Measurements from ENCODE around the gene ABCE1.

Gene ABCE1

DNA sequence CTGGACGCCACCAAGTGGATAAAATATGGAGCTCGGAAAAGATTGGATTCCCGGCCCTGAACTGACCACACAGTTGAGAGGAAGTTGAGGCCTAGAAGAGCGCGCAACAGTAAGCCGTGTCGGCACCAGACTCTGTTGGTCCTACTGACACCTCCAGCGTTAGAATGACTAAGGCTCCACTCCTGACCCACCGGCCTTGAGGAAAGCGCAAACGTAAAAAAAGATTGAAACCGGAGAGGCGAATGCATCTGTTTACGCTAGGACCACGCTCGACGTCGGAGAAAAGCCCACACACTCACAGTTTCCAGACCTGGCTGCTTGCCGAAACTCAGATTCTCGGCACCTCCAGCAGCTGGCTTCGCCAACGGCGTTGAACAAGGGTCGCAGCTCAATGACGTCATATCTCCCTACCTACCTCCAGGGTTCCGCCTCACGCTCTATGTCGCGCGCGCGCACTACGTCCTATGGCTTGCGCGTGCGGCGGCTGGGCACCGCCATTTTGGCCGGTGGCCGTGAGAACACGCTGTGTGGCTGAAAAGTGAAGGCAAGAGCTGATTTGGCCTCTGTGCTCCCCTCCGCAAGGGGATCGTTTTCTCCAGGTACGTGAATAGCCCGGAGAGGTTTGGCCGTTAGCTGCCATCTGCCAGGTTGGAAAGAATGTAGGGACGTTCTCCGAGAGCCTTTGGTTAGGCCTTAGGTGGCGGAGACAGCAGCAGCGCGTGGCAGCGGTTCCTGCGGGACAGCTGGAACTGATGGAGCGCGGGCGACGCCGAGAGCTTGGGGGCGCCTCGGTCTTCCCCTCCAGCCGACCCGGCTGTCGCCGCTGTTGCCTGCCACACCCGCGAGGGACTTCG lies at the start of gene ABCE1, which contains the start of gene ANAPC10:
Gene ABCE1, plus strand, starts transcription at position 491 of the 854 bp plus-strand sequence. CDS start 6,102 bp downstream, outside the sequence.
Gene ANAPC10, minus strand, starts transcription at position 376 of the 854 bp plus-strand sequence. CDS start 2,097 bp downstream, outside the sequence.
- no peaks in the 10 kb centered on the region for H3K9me3 ChIP-seq (ENCODE audit: control insufficient read depth, insufficient read depth, low read length)
- H3K36me3 ChIP-seq (ENCODE audit: insufficient read depth, low read length): peaks cover 6% of the 10 kb centered on the region; the same call in 1 of the 2 replicates
- H3K4me1 ChIP-seq (ENCODE audit: insufficient read depth, low read length): 0 out of 2 replicates have a peak, but pooled peaks cover 3% of the 10 kb centered on the region
- H3K9ac ChIP-seq (ENCODE audit: low read depth, low read length): peak within 1 kb of the TSS; percentile 89

DNA sequence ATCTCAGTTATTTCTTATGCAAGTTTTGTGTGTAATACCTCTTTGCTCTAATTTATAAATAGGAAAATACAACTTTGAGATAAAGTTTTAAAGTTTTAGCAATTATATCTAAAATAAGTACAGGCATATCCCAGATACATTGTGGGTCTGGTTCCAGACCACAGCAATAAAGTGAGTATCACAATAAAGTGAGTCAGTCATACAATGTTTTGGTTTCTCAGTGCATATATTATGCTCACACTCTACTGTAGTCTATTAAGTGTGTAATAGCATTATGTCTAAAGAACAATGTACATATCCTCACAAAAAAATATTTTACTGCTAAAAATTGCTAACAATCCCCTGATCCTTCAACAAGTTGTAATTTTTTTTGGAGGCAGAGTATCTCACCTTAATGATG lies 49.3 kb upstream of the ABCE1 start:
- Histone ChIP-seq H3K9ac (ENCODE audit: low read depth, low read length) (no peak overlapping the region), H3K36me3 (ENCODE audit: insufficient read depth, low read length) (no peaks in the 10 kb centered on the region; the same call in 1 of the 2 replicates), H3K9me3 (ENCODE audit: control insufficient read depth, insufficient read depth, low read length) (no peaks in the 10 kb centered on the region), H3K4me1 (ENCODE audit: insufficient read depth, low read length) (peaks cover 4% of the 10 kb centered on the region; the same call in 1 of the 2 replicates)

DNA sequence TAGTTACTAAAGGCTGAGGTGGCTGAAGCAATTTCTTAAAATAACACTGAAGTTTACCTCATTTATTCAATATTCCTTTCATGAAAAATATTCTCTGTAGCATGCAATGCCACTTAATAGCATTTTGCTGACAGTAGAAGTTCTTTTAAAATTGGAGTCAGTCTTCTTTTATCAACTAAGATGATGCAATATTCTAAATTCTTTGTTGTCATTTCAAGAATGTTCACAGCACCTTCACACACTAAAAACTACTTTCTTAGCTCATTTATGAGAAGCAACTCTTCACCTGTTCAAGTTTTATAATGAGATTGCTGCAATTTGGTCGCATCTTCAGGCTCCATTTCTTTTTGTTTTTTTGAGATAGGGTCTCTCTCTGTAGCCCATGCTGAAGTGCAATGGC lies 48.9 kb upstream of the ABCE1 start:
- Histone ChIP-seq H3K4me1 (ENCODE audit: insufficient read depth, low read length) (peaks cover 4% of the 10 kb centered on the region; the same call in 1 of the 2 replicates), H3K36me3 (ENCODE audit: insufficient read depth, low read length) (no peaks in the 10 kb centered on the region; the same call in 1 of the 2 replicates), H3K9me3 (ENCODE audit: control insufficient read depth, insufficient read depth, low read length) (no peaks in the 10 kb centered on the region), H3K9ac (ENCODE audit: low read depth, low read length) (no peak overlapping the region)

DNA sequence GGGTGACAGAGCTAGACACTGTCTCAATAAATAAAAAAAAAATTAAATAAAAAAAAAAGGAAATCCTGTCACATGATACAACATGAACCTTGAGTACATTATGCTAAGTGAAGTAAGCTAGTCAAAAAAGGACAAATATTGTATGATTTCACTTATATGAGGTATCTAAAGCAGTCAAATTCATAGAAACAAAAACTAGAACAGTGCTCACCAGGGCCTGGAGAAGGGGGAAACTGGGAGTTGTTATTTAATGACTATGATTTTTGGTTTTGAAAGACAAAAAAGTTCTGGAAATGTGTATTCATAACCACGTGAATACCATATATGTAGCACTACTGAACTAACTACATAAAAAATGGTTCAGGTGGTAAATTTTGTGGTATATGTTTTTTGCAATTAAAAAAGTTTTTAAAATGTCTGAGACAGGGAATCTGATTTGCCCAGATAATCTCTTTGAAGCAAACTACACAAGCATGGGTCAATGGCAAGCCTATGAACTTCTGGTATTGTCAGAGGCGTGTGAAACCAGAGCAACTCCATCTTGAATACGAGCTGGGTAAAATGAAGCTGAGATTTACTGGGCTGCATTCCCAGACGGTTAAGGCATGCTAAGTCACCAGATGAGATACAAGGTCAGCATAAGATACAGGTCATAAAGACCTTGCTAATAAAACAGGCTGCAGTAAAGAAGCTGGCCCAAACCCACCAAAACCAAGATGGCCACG lies 42.4 kb upstream of the ABCE1 start:
- Histone ChIP-seq H3K4me1 (ENCODE audit: insufficient read depth, low read length) (peaks cover 7% of the 10 kb centered on the region; the same call in 1 of the 2 replicates), H3K36me3 (ENCODE audit: insufficient read depth, low read length) (no peaks in the 10 kb centered on the region), H3K9me3 (ENCODE audit: control insufficient read depth, insufficient read depth, low read length) (no peaks in the 10 kb centered on the region), H3K9ac (ENCODE audit: low read depth, low read length) (no peak overlapping the region)

DNA sequence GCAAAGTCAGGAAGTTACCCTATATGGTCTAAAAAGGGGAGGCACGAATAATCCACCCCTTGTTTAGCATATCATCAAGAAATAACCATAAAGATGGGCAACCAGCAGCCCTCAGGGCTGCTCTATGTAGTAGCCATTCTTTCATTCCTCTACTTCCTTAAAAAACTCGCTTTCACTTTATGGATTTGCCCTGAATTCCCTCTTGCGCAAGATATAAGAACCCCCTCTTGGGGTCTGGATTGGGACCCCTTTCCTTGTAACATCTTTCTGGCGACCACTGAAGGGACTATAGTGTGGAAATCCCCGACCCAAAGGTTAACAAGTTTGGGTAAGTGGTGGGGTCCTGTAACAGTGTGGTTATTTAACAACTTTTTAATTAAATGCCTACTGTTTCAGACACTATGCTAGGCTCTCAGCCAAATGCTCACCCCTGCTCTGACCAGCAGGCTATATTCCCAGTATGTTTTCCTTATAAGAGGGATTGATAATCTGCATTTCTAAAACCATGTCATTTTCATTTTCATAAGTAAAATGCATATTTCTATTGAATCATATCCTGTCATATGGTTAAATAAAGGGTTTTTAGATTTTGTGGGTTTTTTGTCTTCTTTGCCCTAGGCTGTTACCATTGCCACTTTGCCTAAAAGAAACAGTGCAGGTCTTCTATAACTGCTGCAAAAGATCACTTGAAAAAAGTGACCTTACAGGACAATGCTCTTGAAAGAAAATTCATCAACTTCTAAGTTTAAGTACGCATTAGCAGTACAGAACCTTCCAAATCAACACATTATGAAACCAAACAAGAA lies 41.6 kb upstream of the ABCE1 start:
- no peaks in the 10 kb centered on the region for H3K9me3 ChIP-seq (ENCODE audit: control insufficient read depth, insufficient read depth, low read length)
- no peak overlapping the region for H3K9ac ChIP-seq (ENCODE audit: low read depth, low read length)
- peaks cover 7% of the 10 kb centered on the region; the same call in 1 of the 2 replicates for H3K4me1 ChIP-seq (ENCODE audit: insufficient read depth, low read length)

DNA sequence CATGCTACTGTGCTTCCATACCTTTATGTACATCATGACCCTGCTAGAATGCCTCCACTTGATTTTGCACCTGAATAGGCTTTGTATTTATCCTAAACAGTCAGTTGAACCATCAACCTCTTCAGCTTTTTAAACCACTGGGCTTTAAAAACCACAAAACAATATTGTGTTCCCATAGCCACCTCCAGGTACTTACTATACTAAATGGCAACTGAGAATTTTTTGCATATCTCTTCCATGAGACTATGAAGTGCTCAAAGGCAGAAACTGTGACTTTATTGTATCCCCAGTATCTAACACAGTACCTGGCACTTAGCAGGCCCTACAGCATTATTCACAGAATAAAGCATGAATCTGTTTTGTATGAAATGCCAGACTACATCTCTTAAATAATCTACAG lies 39.9 kb upstream of the ABCE1 start:
- no peaks in the 10 kb centered on the region for H3K9me3 ChIP-seq (ENCODE audit: control insufficient read depth, insufficient read depth, low read length)
- peaks cover 7% of the 10 kb centered on the region; the same call in 1 of the 2 replicates for H3K4me1 ChIP-seq (ENCODE audit: insufficient read depth, low read length)
- no peaks in the 10 kb centered on the region for H3K36me3 ChIP-seq (ENCODE audit: insufficient read depth, low read length)
- H3K9ac ChIP-seq (ENCODE audit: low read depth, low read length): no peak overlapping the region

More for the DNA sequence above, 41.6 kb upstream of the ABCE1 start:
- no peaks in the 10 kb centered on the region for H3K36me3 ChIP-seq (ENCODE audit: insufficient read depth, low read length)

DNA sequence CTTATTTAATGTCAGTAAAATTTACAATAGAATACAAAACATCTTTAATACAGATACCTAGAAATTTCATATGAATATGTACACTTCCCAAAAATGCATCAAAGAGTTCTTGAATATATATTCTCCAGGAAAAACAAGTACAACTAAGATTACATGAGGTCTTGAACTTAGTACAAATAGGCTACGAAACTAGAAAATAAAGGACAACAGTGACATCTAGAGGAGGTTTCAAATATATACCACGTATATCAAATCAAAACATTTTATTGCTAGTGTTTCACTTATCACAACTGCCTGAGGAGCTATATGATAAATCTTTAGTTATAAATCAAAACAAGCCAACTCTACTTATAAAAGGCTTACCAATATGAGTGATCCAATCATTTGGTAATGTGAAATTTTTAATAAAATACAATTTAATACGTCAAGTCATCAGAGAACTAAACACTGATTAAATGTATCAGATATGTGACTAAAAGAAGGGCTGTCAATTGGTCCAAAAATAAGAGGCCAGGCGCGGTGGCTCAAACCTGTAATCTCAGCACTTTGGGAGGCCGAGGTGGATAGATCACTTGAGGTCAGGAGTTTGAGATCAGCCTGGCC lies 36.7 kb upstream of the ABCE1 start:
- Histone ChIP-seq H3K9me3 (ENCODE audit: control insufficient read depth, insufficient read depth, low read length) (no peaks in the 10 kb centered on the region), H3K9ac (ENCODE audit: low read depth, low read length) (no peak overlapping the region), H3K36me3 (ENCODE audit: insufficient read depth, low read length) (no peaks in the 10 kb centered on the region), H3K4me1 (ENCODE audit: insufficient read depth, low read length) (peaks cover 7% of the 10 kb centered on the region; the same call in 1 of the 2 replicates)

DNA sequence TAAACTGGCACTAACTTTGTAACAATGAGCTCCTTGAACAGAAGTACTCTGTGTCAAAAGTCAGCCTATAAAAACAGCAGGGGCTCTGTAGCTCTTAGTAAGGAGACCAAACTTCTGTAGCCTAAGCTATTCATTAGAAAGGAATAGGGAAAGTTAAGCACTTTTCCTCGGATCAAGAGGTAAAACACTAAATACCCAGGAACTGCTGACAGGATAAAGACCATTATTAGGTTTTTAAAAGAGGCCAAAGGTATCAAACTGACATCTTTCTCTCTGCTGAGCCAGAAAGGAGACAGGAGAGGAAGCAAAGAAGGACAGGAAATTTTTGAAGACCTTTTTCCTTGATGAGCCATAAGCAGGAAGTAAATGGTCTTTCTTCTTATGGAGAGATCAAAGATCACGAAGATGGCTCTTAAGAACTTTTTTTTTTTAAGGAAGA lies 32.0 kb upstream of the ABCE1 start:
- H3K4me1 ChIP-seq (ENCODE audit: insufficient read depth, low read length): peaks cover 9% of the 10 kb centered on the region

DNA sequence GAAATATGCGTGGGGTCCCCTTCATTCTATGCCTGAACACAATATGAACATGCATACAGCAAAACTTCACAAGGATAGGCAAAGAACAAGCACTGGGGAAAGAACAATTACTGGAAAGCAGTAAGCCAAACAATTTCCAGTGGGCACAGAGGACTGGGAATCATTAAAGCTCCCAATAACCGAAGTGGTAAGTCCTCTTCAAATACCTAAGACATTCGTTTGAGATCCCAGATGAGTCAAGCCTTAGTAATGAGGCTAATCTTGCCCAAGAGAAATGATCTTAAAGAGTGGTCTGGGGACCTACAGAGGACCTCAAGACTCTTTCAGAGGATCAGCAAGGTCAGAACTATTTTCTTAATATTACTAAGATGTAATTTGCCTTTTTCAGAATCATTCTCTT lies 28.8 kb upstream of the ABCE1 start:
- peaks cover 9% of the 10 kb centered on the region for H3K4me1 ChIP-seq (ENCODE audit: insufficient read depth, low read length)
- H3K9me3 ChIP-seq (ENCODE audit: control insufficient read depth, insufficient read depth, low read length): no peaks in the 10 kb centered on the region
- no peak overlapping the region for H3K9ac ChIP-seq (ENCODE audit: low read depth, low read length)
- no peaks in the 10 kb centered on the region for H3K36me3 ChIP-seq (ENCODE audit: insufficient read depth, low read length)

More for the DNA sequence above, 32.0 kb upstream of the ABCE1 start:
- H3K9ac ChIP-seq (ENCODE audit: low read depth, low read length): no peak overlapping the region
- no peaks in the 10 kb centered on the region for H3K9me3 ChIP-seq (ENCODE audit: control insufficient read depth, insufficient read depth, low read length)
- no peaks in the 10 kb centered on the region for H3K36me3 ChIP-seq (ENCODE audit: insufficient read depth, low read length)

DNA sequence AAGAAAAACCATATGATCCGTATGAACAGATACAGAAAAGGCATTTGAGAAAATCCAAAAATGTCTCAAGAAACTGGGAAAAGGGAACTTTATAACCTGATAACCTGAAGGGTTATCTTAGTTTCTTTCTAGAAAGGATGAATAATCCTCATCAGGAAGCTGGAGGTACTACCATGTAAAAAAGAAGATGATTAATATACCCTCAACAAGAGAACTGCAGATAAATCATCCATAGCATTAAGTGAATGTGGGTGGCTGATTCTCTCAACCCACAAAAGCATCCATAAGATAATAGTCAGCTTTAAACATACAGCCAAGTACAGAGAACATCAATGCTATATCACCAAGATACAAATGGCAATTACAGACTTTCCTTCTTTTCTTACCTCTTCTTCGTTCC lies 26.6 kb upstream of the ABCE1 start:
- Histone ChIP-seq H3K9me3 (ENCODE audit: control insufficient read depth, insufficient read depth, low read length) (no peaks in the 10 kb centered on the region), H3K9ac (ENCODE audit: low read depth, low read length) (no peak overlapping the region), H3K4me1 (ENCODE audit: insufficient read depth, low read length) (peaks cover 9% of the 10 kb centered on the region), H3K36me3 (ENCODE audit: insufficient read depth, low read length) (no peaks in the 10 kb centered on the region)

DNA sequence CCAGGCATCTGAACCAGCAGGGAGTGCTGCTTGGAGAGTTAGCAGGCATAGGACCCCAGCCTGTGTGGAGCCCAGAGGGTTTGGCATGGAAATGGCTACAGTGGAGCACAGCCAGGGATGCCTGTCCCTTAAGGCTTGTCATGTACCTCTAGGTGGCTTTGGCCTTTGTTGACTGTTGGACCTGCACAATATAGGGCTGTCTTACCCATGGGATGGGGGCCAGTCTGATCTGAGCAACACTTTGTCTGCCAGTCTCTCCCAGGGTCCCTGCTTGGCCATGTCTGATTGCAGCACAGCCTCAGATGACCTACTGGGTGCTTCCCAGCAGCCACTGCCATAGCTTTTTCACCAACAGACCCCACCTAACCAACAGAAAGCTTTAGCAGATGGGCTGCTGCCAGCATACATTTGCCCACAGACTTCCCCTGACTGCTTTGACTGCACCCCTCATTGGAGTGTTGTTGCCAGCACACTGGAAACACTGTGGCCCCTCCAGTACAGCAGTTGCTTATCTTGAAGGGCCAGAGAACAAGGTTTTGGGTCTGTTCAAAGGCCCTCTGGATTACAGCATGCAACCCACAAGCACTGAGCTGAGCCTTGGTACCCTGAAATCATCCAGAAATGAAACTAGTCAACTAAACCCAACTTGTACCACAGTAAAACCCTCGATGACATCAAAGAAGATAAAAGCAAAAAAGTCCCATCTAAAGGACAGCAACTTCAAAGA lies 22.2 kb upstream of the ABCE1 start:
- H3K36me3 ChIP-seq (ENCODE audit: insufficient read depth, low read length): no peaks in the 10 kb centered on the region
- no peaks in the 10 kb centered on the region for H3K9me3 ChIP-seq (ENCODE audit: control insufficient read depth, insufficient read depth, low read length)
- H3K9ac ChIP-seq (ENCODE audit: low read depth, low read length): no peak overlapping the region
- no peaks in the 10 kb centered on the region for H3K4me1 ChIP-seq (ENCODE audit: insufficient read depth, low read length)

DNA sequence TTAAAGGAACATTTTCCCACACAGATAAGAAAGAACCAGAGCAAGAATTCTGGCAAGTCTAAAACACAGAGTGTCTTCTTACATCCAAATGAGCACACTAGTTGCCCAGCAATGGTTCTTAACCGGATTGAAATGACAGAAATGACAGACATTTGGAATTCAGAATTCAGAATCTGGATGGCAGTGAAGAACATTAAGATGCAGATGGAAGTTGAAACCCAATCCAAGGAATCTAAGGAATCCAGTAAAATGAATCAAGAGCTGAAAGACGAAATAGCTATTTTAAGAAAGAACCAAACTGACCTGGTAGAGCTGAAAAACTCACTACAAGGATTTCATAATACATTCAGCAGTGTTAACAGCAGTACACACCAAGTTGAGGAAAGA lies 21.6 kb upstream of the ABCE1 start:
- H3K36me3 ChIP-seq (ENCODE audit: insufficient read depth, low read length): no peaks in the 10 kb centered on the region

DNA sequence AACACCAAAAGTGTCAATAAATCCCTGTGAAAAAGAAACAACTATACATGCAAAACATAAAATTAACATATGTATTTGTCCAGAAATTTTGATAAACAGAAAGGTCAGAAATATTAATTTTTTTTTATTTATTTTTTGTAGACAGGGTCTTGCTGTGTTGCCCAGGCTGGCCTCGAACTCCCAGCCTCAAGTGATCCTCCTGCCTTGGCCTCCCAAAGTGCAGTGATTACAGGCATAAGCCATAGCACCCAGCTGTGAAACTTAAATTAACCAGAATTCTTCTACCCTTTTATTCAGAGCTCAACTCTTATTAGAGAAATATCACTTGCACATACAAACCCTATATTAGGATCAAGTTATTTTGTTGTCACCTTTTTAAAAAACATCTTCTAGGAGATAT lies 16.4 kb upstream of the ABCE1 start:
- H3K9ac ChIP-seq (ENCODE audit: low read depth, low read length): no peak overlapping the region
- no peaks in the 10 kb centered on the region for H3K36me3 ChIP-seq (ENCODE audit: insufficient read depth, low read length)
- peaks cover 5% of the 10 kb centered on the region; the same call in 1 of the 2 replicates for H3K4me1 ChIP-seq (ENCODE audit: insufficient read depth, low read length)
- no peaks in the 10 kb centered on the region for H3K9me3 ChIP-seq (ENCODE audit: control insufficient read depth, insufficient read depth, low read length)

More for the DNA sequence above, 21.6 kb upstream of the ABCE1 start:
- no peaks in the 10 kb centered on the region for H3K9me3 ChIP-seq (ENCODE audit: control insufficient read depth, insufficient read depth, low read length)
- no peaks in the 10 kb centered on the region for H3K4me1 ChIP-seq (ENCODE audit: insufficient read depth, low read length)
- H3K9ac ChIP-seq (ENCODE audit: low read depth, low read length): no peak overlapping the region
